Lung microvascular endothelial cell (primary cell): ENCODE data around the gene KIAA1755. TPM values are rescaled to one million over a fixed set of nuclear protein-coding genes. Genes with fewer than 3 reads are reported as not detected.

Source experiments
- DNase-seq, 2 donors: peaks; one replicate each; pipeline versions ENCODE4 v3.0.0 to v3.0.0-alpha.2; 2010; ENCODE audit warnings: low read depth in 2 of 2
- total RNA-seq: library from RNA; depleted of rRNA; stranded (reverse); fragments of >200 nt; gene quantifications from 2 replicates; pipeline ENCODE4 v1.2.1, GENCODE V29; 2014

Gene KIAA1755
- total RNA-seq, 1 donor from 2014 or later: not detected

- DNase-seq: peak; percentile 85 to 93
Measured at GRCh38 chr20:38167851-38168760, 92.4 kb downstream of the KIAA1755 start.

- DNase-seq: no peak
Measured at GRCh38 chr20:38167328-38167850, 93.1 kb downstream of the KIAA1755 start.

- no peak for DNase-seq
Measured at GRCh38 chr20:38166703-38167233, 93.8 kb downstream of the KIAA1755 start.

GRCh38 chr20:38165966-38166702 is 94.4 kb downstream of the KIAA1755 start:
- peak; percentile 37 to 78 for DNase-seq

- peak; percentile 90 to 94 for DNase-seq
Measured at GRCh38 chr20:38165089-38165965, 95.2 kb downstream of the KIAA1755 start, which contains the start of gene TGM2. TGM2 (minus strand) TSS chr20:38165270; CDS start chr20:38165198, 72 bp downstream.

- DNase-seq: peak in 1 of 2 donors; percentile 42
Measured at GRCh38 chr20:38164624-38165088, 95.9 kb downstream of the KIAA1755 start.

GRCh38 chr20:38164069-38164468 is 96.5 kb downstream of the KIAA1755 start:
- DNase-seq: peak; percentile 12 to 15

- peak; percentile 34 to 36 for DNase-seq
Measured at GRCh38 chr20:38162878-38163875, 97.4 kb downstream of the KIAA1755 start.

GRCh38 chr20:38162149-38162548 is 98.4 kb downstream of the KIAA1755 start:
- DNase-seq: no peak

- DNase-seq: peak in 1 of 2 donors; percentile 8
Measured at GRCh38 chr20:38161412-38161774, 99.1 kb downstream of the KIAA1755 start.

Other genes with a start within 250 kb of the KIAA1755 start
- gene TTI1, start 227.3 kb downstream of the KIAA1755 start, total RNA-seq: 12.0 and 14.7 TPM in 2 replicates
- 10.0 and 17.5 TPM in 2 replicates for gene RPRD1B, start 227.0 kb downstream of the KIAA1755 start, total RNA-seq
- gene TGM2, start 95.5 kb downstream of the KIAA1755 start, total RNA-seq: 273 and 343 TPM in 2 replicates
- not detected in 2 replicates for gene BPI, start 43.4 kb upstream of the KIAA1755 start, total RNA-seq
- gene LBP, start 85.7 kb upstream of the KIAA1755 start, total RNA-seq: under 0.01 TPM in 2 replicates
- gene SNHG17, start 174.6 kb upstream of the KIAA1755 start, total RNA-seq: 3.1 and 4.0 TPM in 2 replicates
- 13.9 and 14.8 TPM in 2 replicates for gene RALGAPB, start 212.1 kb upstream of the KIAA1755 start, total RNA-seq